Cerebellar nuclear complex (tissue), 1 donor: ENCODE data around the gene ACTN2.

Source experiments
- DNase-seq, 2 experiments: peaks; one replicate each; lab custom pipeline; 2025; lab: John Stamatoyannopoulos, UW

ACTN2 gene

DNA sequence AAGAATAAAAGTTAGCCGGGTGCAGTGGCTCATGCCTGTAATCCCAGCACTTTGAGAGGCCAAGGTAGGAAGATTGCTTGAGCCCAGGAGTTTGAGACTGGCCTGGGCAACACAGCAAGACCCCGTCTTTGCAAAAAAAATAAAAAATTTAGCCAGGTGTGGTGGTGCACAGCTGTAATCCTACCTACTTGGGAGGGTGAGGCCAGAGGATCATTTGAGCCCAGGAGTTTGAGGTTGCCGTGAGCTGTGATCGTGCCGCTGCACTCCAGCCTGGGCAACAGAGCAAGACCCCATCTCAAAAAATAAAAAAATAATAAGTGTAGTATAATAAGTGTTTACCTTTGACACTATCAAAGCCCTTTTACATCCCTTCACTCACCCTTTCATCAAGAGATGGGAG lies 5.0 kb downstream of the ACTN2 start:
- no peak for DNase-seq

DNA sequence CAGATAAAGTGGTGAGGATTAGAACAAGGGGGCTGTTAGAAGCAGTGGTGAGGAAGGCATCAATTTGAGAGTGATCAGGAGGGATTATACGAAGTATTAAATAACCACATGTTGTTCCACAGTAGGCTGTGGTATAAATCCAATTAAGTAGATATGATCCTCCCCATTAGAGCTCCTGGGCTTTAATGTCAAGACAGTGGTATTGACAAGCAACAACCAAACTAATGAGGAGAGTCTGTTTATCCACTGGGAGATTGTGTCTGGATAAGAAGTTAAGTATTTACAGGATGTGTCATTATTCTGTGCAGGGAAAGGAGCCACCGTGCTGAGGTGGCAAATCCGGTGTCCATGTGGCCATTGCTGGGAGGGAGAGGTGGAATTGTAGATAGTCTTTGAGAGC lies 5.8 kb downstream of the ACTN2 start:
- no peak for DNase-seq

DNA sequence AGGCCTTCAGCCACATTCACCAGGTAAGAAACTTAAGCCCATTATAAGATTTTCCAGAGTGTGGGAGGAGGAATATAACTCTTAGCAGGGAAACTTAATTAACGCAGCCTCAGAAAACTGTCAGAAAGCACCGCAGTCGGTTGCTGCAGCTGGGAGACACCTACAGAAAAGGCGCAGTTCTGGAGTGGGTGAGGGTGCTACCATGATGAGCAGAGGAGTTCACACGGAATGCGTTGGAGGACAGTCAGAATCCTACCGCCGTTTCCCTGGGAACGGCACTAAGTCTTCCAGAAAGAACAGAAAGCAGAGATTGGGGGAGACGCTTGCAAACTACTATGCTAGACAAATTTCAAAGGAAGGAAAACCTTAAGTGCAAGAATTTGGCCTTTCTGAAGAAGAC lies 6.4 kb downstream of the ACTN2 start:
- no peak for DNase-seq

DNA sequence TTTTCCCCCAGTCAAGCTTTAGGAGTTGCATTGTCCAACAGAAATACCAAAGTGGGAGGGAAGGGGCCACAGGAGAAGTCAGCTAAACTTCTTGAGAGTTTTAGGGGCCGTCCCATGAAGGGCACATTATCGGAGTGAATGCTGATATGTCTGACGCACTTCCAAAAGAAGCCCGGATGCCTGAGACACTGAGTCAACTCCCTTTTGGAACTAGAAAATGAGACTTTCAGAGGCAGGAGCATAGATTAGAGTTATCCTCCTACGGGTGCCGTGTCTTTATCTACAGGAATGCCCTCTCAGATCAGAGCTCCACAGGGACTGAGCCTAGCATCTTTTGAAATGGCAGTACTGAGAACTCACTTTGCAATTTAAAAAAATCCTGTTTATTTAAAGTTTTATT lies 13.1 kb downstream of the ACTN2 start:
- no peak for DNase-seq

DNA sequence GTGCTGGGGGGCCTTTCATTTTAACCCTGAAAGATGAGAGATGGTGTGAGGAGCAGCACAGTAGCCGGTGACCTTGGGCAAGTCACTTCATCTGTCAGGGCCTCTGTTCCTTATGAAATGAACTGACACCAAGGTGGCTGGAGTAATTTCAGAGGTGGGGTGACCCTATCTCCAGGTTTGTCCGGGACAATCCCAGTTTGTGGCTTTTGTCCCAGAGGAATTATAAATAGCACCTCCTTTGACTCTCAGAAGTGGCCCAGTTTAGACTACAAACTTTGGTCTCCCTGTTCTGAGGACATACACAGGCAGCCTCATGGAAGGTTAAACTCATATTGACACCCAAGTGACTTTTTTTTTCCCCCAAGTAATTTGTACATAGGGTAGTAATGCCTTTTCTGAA lies 14.6 kb downstream of the ACTN2 start:
- DNase-seq, result no peak

DNA sequence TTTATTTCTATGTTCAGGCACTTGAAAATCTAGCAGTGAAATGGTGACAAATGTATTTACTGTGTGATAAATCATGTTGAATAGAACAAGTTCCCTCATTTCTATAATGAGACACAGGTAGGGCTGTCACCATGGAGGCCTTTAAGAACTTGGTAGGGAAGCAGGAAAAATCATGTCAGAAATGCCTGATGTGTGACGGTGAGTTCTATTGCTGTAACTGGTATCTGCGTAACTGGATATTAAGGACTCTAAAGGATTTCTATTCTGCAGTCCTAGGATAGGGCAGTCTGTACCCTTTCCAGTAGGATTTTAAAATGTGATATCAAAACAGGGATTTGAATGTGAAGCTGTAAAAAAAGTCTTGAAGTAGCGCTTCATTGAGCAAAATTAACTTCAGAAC lies 15.5 kb downstream of the ACTN2 start:
- no peak for DNase-seq

DNA sequence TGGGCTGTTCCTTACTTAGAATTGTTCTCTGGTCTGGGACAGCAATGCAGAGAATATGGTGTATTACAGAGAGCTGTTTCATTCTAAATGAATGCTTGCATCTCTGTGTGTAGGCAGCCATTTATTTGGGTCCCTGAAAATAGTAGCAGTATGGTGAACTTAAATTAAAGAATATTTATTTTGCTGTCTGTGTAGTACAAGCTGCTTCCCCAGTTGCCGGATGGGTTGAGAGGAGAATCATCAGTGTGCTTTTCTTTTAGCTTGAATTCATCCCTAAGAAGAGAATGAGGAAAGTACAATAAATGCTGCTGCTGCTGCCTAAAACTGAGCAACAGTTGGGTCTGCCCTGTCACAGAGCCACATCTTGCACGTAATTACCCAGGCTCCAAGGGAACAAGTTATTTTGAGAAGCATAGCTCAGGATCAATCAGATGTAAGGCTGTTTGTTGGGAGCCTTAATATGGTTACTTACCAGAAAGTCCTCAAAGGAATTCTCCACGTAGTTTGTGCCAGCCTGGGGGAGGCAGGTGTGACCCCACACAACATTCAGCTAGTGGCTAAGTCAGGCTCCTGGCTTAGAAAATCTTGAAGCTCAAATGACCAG lies 16.6 kb downstream of the ACTN2 start:
- DNase-seq, result no peak

DNA sequence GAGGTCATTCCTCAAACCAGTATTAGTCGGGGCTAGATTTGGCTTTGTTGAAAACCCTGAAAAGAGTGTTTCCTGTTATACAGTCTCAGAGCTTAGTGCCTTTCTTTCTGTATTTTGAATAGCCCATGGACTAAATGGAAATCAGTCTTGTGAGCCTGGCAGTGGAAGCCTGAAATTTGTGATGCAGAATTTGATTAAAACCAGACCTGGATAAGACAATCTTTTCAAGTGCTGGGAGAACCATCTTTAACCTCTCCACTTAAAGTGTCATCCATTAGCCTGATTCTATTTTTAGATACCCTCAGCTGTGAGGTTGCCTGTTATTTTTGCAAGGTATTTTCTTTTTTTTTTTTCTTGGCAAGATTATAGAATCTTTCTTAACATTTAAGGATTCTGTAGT lies 19.5 kb downstream of the ACTN2 start:
- no peak for DNase-seq

DNA sequence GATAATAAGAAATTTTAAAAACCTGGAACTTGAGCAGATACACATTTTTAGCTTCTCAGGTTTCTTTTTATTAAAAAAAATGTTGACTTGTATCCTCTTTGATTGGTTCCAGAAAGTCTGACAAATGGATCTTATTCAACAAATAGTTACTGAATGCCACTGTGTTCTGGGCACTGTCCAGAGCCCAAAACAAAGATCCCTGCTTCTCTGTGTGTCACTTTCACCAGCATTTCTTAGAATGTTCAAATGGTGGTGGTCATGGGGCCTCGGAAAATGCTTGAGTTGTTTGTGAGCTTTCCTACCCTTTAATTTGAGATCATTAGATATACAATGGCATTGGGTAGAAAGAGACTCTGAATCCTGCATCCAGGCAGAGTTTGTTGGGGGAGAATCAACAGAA lies 19.9 kb downstream of the ACTN2 start:
- no peak for DNase-seq

DNA sequence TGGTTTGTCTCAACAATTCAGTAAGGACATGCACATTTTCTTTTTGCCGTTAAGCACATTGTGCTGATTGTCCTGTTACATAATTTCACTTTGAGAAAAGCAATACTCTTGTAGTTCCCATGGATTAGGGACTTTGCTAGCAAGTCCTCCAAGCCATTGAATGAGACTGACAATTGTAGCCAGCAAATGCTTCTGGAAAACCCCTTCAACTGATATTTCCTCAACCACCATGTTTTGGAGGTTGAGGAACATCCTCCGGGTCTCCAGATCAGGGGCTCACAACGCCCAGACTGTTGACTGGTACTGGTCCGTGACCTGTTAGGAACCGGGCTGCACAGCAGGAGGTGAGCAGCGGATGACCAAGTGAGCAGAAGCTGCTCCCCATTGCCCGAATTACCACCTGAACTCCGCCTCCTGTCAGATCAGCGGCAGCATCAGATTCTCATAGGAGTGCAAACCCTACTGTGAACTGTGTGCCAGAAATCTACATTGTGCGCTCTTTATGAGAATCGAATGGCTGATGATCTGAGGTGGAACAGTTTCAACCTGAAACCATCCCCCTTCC lies 24.1 kb downstream of the ACTN2 start:
- no peak for DNase-seq

DNA sequence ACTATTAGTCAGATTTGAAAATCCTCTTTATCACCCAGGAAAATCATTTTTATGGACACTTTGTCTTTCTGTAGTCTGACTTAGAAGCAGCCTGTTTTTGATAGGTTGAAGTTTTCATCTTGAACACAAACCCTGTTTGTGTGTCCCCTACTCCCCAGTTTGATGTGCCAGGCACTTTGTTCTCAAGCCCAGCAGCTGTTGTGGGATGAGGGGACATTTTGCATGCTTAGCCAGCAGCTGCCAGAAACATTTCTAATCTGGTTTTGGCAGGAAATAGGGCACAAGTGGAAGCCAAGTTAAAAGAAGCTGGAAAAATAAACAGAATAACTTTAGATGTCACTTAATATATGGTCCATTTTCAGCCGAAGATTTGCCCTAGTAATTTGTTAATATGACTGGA lies 29.9 kb downstream of the ACTN2 start:
- no peak for DNase-seq

DNA sequence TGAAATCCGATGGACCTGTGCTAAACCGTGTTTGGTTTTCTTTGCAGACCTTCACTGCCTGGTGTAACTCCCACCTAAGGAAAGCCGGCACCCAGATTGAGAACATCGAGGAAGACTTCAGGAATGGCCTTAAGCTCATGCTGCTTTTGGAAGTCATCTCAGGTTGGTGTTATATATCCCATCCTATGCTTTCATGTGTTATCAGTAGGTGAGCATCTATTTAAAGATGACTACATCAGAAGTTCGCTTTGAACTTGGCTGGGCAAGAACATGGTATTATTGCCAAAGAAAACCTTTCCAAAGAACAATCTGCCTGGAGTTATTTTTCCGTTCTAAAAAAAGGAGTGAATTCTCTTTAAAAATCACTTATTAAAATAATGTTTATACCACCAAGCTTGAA lies 31.5 kb downstream of the ACTN2 start:
- DNase-seq, result no peak

DNA sequence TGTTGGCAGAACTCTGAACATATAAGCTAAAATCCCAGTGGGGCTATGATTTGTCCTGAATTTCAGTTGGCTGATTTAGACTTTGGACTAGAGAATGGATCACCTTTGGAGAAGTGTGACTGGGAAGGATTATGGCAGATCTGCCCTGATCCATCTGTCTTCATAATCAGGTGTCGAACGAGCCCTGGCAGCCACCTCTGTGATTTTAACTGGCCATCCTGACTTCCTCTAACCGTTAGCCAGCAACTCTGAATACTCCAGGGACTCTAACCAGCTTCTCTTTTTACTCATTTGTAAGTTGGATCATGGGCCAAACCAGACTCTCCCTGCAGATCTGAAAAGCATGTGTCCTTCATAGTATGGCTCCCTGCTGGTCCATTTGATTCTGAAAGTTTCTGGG lies 32.0 kb downstream of the ACTN2 start:
- DNase-seq, result no peak

DNA sequence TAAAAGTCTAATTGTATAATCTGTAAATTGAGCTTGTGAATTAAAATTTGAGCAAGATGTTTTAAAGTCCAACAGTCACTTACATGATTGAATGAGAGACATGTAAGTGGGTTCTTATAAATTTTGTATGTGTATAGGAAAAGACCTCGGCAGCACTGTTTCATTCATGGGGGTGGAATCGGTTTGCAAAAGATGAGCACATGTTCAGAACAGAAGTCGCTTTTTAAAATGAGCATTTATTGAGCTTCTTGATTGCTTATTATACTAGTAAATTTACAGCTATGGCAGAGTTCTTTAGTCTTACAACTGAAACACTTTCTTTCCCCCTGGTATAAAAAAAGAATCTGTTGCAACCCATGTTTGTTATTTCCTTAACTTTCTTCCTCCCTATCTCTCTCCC lies 33.9 kb downstream of the ACTN2 start:
- DNase-seq, result no peak

DNA sequence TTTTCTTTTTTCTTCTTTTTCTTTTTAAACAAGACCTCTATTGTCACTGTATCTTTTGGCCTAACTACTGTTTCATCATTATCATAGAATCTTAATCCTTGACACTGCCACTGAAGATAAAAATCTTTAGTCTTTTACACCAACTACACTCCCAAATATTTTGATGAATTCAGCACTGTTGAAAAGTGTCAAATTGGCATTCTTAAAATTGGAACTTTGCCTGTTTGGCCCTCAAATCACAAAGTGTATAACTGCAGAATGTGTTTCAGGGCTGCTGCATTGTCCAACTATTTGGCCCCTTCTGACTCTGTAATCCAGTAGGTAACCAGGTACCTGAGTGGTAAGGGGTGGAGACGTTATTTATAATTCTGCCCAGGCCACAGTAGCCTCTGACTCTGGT lies 34.3 kb downstream of the ACTN2 start:
- DNase-seq, result no peak

DNA sequence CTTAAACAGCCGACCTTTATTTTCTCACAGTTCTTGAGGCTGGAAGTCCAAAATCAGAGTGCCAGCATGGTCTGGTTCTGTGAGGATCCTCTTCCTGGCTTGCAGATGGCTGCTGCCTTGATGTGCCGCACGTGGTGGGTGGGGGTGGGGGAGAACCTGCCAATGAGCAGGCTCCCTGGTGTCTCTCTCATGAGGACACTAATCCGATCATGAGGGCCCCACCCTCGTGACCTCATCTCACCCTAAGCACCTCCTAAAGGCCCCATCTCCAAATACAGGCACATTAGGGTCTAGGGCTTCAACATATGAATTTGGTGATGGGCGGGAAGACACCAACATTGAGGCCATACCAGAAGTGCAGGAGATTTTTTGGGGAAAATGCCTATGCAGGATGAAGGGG lies 37.8 kb downstream of the ACTN2 start:
- DNase-seq, result no peak

DNA sequence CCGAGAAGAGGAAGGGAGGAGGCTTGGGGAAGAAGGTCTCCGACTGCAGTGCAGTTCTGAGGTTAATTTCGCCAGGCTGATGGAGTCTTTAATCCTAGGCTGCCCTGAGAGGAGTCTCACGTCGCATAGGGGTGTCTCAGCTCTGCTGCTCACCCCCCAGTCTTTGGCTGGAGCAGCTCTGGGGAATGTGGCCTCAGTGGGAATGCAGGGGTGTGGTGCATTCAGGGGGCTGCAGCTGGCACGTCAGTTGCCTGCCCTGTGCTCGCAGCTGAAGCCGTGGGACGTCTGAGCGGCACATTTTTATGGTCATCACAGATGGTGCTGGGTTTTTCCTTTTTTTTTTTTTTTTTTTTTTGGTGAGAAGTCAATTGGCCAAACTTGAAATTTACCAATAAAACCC lies 38.2 kb downstream of the ACTN2 start:
- DNase-seq, result no peak

DNA sequence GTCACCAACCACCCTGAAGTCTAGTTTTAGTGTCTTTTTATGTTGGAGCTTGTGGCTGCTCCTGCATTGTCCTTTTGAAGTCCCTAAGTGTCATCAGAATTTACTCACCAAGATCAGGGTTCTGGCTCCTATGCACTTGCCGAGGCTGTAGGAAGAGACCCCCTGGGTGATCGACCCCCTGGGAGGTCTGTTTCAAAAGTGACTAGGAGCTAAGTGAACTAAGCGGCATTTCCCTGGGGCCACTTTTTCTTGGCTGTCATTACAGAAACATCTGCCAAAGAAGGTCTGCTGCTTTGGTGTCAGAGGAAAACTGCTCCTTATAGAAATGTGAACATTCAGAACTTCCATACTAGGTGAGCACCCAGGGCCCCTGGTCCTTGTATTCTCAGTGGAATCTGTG lies 39.4 kb downstream of the ACTN2 start:
- no peak for DNase-seq

DNA sequence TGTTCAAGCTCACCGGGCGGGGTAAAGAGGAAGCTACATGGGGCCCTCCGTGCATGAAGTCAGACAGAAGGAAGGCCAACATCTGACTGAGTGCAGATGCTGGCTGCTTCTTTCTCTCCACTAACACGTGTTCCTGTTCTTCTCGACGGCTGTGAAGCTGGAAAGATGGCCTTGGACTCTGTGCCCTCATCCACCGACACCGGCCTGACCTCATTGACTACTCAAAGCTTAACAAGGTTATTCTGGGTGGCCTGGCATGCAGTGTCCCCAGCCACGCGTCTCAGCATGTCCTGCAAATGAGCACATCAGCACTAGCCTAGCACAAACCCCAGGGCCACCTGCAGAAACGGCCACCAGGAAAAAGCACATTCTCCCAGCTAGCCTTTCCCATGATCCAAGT lies 41.2 kb downstream of the ACTN2 start:
- no peak for DNase-seq

DNA sequence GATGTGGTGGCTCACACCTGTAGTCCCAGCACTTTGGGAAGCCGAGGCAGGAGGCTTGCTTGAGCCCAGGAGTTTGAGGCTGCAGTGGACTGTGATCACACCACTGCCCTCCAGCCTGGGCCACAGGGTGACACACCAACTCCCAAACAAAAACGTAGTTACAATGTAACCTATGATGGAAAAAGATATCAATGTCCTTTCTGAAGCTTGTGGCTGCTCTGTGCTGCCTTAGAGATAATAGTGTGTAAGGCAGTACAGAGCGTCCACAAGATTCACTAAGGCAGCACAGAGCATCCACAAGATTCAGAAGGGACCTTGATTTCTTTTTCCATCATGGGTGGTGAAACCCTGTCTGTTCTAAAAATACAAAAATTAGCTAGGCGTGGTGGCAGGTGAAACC lies 42.5 kb downstream of the ACTN2 start:
- DNase-seq, result no peak

DNA sequence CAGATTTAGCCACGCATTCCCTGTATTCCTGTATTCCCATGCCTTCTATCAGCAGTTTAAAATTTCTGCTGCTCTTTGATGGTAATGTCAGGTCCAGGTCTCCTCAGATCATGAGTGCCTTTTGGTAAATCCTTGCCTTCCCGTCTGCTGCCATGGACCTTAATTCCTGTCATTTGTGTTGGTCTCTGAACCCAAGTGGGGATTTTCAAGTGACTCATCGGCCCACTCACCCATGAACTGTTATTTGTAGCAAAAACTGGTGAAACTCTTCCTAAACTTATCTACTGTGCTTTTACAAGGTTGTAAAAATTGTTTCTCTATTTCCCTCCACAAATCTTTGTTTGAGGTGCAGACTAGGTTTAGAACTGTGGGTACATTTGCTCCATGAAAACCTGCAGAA lies 47.4 kb downstream of the ACTN2 start:
- no peak for DNase-seq

DNA sequence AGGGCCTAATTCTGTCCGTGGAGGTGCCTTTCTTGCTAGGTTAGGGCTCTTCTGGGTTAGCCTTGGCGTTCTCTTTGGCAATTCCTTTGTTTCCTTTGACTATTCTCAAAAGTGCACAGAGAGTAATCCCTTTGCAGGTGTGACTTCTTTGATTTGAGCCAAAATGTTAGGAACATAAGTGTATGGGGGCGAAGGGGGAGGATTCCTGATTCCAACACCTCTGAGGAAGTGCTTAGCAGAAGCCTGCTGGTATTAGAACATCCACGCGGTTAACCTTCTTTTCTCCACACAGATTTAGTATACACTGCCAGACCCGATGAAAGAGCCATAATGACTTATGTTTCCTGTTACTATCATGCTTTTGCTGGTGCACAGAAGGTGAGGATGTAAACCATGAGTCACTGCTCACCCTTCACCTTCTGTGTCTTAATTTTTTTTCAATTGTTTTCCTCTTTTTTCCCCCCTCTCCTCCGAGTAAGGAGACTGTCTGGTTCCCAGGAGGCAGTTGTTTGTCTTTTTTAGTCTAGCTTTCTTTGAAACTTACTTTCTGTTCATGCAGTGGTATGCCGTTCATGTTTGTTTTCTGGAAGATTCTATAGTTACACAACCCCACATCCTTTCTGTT lies 48.0 kb downstream of the ACTN2 start:
- no peak for DNase-seq

DNA sequence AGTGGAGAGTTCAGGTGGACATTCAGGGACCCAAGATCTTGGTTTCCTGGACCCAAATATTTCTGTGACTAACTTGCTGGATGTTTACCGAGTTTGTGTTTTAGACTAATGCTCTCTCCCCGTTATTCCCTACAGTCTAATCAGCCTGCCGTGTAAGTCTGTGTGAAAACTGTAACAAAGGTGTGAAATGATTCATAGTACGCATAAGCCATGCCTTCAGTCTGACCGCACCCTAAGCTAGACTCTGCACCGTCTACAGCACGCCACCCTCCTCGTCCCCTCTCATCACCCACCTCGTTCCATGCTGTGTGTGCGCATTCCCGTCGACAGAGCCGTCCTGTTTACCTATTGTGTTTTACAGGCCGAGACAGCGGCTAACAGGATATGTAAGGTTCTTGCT lies 50.5 kb downstream of the ACTN2 start:
- no peak for DNase-seq

DNA sequence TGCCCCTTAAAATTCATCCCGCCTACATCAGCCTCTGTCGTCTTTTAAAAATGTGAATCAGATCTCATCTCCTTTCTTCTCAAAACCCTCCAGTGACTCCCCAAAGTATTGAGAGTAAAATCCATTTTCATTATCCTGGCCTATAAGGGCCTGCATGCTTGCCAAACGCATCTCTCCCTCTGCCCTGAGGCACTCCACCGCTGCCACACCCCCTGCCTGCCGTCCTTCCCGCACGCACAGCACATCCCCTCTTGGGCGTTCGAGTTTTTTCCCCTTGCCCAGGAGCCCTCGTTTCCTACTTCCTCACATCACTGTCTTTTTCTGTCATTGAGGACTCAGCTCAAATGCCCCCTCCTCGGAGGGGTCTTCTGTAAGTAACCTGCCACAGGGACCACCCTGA lies 55.5 kb downstream of the ACTN2 start:
- DNase-seq, result no peak
